ENCODE measurements around the gene MAN1C1.

GRCh38 chr1:25571522-25571970, 45.0 kb upstream of the MAN1C1 start:
- TF ChIP-seq EP300 (IDR thresholded peaks at IDR 0.05; ENCODE audit: borderline replicate concordance) (no peak), CEBPB (IDR thresholded peaks at IDR 0.05) (no peak), REST (IDR thresholded peaks at IDR 0.05; ENCODE audit: low read depth) (no peak), FOXM1 (IDR thresholded peaks at IDR 0.05; ENCODE audit: borderline replicate concordance, low read depth) (no peak), TCF12 (IDR thresholded peaks at IDR 0.05; ENCODE audit: low read depth) (no peak), YY1 (IDR thresholded peaks at IDR 0.05; ENCODE audit: low read depth) (no peak), TEAD4 (IDR thresholded peaks at IDR 0.05) (no peak), RAD21 (IDR thresholded peaks at IDR 0.05; ENCODE audit: low read depth) (no peak)
- TF ChIP-seq, protein P1, sequence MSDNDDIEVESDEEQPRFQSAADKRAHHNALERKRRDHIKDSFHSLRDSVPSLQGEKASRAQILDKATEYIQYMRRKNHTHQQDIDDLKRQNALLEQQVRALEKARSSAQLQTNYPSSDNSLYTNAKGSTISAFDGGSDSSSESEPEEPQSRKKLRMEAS (IDR thresholded peaks at IDR 0.05): no peak
